ENCODE data around the gene KCNQ2.

KCNQ2 gene

GRCh38 chr20:63400486-63401210, 71.8 kb downstream of the KCNQ2 start:
- DNase-seq (ENCODE audit: low read depth in 1 of 2, low spot score in 1 of 2): no peak
- no peak overlapping the region for H3K4me3 ChIP-seq (replicated peaks; ENCODE audit: insufficient read depth, low read length)
- peaks cover 6% of the 10 kb centered on the region for H3K27me3 ChIP-seq (ENCODE audit: insufficient read depth, poor library complexity, severe bottlenecking)
- no peak for TF ChIP-seq POLR2AphosphoS5 (IDR thresholded peaks at IDR 0.05; ENCODE audit: low read depth)
- TF ChIP-seq, protein P1, sequence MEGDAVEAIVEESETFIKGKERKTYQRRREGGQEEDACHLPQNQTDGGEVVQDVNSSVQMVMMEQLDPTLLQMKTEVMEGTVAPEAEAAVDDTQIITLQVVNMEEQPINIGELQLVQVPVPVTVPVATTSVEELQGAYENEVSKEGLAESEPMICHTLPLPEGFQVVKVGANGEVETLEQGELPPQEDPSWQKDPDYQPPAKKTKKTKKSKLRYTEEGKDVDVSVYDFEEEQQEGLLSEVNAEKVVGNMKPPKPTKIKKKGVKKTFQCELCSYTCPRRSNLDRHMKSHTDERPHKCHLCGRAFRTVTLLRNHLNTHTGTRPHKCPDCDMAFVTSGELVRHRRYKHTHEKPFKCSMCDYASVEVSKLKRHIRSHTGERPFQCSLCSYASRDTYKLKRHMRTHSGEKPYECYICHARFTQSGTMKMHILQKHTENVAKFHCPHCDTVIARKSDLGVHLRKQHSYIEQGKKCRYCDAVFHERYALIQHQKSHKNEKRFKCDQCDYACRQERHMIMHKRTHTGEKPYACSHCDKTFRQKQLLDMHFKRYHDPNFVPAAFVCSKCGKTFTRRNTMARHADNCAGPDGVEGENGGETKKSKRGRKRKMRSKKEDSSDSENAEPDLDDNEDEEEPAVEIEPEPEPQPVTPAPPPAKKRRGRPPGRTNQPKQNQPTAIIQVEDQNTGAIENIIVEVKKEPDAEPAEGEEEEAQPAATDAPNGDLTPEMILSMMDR (IDR thresholded peaks at IDR 0.05; ENCODE audit: insufficient read depth, low read length): no peak
- no peak for TF ChIP-seq SPI1 (IDR thresholded peaks at IDR 0.05; ENCODE audit: borderline replicate concordance, low read depth)
- TF ChIP-seq GABPA (IDR thresholded peaks at IDR 0.05; ENCODE audit: low read depth): no peak
- TF ChIP-seq, protein P2, sequence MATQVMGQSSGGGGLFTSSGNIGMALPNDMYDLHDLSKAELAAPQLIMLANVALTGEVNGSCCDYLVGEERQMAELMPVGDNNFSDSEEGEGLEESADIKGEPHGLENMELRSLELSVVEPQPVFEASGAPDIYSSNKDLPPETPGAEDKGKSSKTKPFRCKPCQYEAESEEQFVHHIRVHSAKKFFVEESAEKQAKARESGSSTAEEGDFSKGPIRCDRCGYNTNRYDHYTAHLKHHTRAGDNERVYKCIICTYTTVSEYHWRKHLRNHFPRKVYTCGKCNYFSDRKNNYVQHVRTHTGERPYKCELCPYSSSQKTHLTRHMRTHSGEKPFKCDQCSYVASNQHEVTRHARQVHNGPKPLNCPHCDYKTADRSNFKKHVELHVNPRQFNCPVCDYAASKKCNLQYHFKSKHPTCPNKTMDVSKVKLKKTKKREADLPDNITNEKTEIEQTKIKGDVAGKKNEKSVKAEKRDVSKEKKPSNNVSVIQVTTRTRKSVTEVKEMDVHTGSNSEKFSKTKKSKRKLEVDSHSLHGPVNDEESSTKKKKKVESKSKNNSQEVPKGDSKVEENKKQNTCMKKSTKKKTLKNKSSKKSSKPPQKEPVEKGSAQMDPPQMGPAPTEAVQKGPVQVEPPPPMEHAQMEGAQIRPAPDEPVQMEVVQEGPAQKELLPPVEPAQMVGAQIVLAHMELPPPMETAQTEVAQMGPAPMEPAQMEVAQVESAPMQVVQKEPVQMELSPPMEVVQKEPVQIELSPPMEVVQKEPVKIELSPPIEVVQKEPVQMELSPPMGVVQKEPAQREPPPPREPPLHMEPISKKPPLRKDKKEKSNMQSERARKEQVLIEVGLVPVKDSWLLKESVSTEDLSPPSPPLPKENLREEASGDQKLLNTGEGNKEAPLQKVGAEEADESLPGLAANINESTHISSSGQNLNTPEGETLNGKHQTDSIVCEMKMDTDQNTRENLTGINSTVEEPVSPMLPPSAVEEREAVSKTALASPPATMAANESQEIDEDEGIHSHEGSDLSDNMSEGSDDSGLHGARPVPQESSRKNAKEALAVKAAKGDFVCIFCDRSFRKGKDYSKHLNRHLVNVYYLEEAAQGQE (IDR thresholded peaks at IDR 0.05; ENCODE audit: insufficient replicate concordance, low read depth): no peak
- no peak overlapping the region for H3K27ac ChIP-seq (replicated peaks)

DNA sequence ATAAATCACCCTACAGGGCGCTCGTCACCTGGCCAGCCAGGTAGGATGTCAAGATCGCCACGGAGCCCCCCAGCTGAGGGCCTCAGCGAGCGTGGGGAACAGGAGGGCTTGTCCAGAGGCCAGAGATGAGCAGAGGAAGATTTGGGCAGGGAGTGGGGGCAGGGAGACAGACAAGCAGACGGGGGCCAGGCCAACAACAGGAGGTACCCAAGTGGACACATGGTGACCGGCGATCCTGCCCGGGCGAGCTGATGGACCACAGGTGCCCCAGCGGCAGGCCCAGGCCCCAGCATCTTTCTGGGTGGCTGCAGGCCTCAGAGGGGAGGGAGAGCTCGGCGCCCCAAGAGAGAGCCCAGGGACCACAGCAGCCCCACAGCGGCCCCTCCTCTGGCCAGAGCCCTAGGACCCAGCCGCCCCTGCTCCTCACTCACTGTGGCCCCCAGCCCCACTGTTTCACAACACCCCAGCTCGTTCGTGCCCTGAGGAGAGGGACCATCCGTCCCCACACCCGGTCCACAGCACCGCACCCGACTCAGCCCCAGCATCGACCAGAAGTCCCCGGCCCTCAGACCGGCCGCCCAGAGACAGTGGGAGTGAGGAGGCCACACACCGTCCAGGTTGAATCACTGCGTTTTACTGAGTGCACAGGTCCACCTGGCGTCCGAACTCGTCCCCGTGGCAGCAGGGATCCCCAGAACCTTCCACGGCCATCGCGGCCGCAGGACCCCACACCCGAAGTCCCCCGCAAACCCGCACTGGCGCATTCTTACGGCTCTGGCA, 72.7 kb downstream of the KCNQ2 start:
- no peak overlapping the region for H3K27ac ChIP-seq (replicated peaks)
- no peak overlapping the region for H3K4me3 ChIP-seq (replicated peaks; ENCODE audit: insufficient read depth, low read length)
- no peak for DNase-seq (ENCODE audit: low read depth in 1 of 2, low spot score in 1 of 2)
- H3K27me3 ChIP-seq (ENCODE audit: insufficient read depth, poor library complexity, severe bottlenecking): no peaks in the 10 kb centered on the region
- TF ChIP-seq, protein P1 (IDR thresholded peaks at IDR 0.05; ENCODE audit: insufficient read depth, low read length): no peak
- TF ChIP-seq SPI1 (IDR thresholded peaks at IDR 0.05; ENCODE audit: borderline replicate concordance, low read depth) (no peak), GABPA (IDR thresholded peaks at IDR 0.05; ENCODE audit: low read depth) (no peak), POLR2AphosphoS5 (IDR thresholded peaks at IDR 0.05; ENCODE audit: low read depth) (no peak)
- TF ChIP-seq, protein P2 (IDR thresholded peaks at IDR 0.05; ENCODE audit: insufficient replicate concordance, low read depth): no peak

GRCh38 chr20:63398744-63399514, 73.5 kb downstream of the KCNQ2 start:
- no peak for TF ChIP-seq SPI1 (IDR thresholded peaks at IDR 0.05; ENCODE audit: borderline replicate concordance, low read depth)
- no peak for TF ChIP-seq GABPA (IDR thresholded peaks at IDR 0.05; ENCODE audit: low read depth)
- TF ChIP-seq, protein P2 (IDR thresholded peaks at IDR 0.05; ENCODE audit: insufficient replicate concordance, low read depth): no peak
- TF ChIP-seq, protein P1 (IDR thresholded peaks at IDR 0.05; ENCODE audit: insufficient read depth, low read length): no peak
- no peak for TF ChIP-seq POLR2AphosphoS5 (IDR thresholded peaks at IDR 0.05; ENCODE audit: low read depth)
- DNase-seq (ENCODE audit: low read depth in 1 of 2, low spot score in 1 of 2): no peak
- no peak overlapping the region for H3K4me3 ChIP-seq (replicated peaks; ENCODE audit: insufficient read depth, low read length)
- H3K27me3 ChIP-seq (ENCODE audit: insufficient read depth, poor library complexity, severe bottlenecking): no peaks in the 10 kb centered on the region
- no peak overlapping the region for H3K27ac ChIP-seq (replicated peaks)

Data from HL-60 (cell line).